ENCODE measurements around the gene SIRPG.

DNA sequence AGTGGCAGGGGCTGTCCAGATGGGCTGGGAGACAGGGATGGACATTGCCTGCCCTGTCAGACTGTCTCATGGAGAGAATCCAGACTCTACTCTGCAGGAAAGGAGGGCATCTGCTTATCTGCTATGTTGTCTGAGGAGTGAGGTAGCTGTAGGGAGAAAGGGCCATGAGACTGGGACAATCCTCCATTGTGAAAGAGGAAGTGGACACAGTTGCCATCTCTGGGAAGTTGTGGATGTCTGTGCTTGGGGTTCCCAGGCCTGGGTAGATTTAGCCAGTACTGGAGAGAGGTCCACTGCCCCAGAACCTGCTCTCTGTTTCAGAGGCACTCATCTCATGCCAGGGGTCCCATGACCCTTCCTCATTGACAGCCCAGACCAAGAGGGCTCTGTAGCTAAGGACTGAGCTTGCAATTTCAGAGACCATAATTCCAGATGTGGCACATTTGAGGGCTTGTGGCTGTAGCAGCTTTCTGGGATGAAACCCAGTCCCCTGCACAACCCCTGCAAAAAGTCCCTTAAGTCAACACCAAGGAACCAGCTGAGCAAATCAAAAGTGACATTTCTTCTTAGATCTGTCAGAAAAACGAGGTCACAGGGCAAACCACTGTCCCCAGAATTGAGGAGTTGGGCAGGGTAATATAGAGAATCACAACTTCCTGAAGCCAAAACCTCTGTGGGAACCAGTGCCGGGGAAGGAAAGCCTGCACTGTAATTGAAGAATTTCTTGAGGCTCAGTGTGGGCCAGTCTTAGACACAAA, 4.1 kb upstream of the SIRPG start:
- TF ChIP-seq EP300 (IDR thresholded peaks at IDR 0.05; ENCODE audit: borderline replicate concordance) (no peak), RAD21 (IDR thresholded peaks at IDR 0.05; ENCODE audit: low read depth) (no peak), NFIC (IDR thresholded peaks at IDR 0.05) (no peak), TEAD4 (IDR thresholded peaks at IDR 0.05) (no peak), TAF1 (IDR thresholded peaks at IDR 0.05; ENCODE audit: low read depth) (no peak), EGR1 (IDR thresholded peaks at IDR 0.05) (no peak), FOXM1 (IDR thresholded peaks at IDR 0.05; ENCODE audit: borderline replicate concordance, low read depth) (no peak), TCF12 (IDR thresholded peaks at IDR 0.05; ENCODE audit: low read depth) (no peak)
- TF ChIP-seq, protein P1, sequence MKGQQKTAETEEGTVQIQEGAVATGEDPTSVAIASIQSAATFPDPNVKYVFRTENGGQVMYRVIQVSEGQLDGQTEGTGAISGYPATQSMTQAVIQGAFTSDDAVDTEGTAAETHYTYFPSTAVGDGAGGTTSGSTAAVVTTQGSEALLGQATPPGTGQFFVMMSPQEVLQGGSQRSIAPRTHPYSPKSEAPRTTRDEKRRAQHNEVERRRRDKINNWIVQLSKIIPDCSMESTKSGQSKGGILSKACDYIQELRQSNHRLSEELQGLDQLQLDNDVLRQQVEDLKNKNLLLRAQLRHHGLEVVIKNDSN (IDR thresholded peaks at IDR 0.05), result no peak
- TF ChIP-seq, protein P2, sequence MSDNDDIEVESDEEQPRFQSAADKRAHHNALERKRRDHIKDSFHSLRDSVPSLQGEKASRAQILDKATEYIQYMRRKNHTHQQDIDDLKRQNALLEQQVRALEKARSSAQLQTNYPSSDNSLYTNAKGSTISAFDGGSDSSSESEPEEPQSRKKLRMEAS (IDR thresholded peaks at IDR 0.05), result no peak
- TF ChIP-seq, protein P3, sequence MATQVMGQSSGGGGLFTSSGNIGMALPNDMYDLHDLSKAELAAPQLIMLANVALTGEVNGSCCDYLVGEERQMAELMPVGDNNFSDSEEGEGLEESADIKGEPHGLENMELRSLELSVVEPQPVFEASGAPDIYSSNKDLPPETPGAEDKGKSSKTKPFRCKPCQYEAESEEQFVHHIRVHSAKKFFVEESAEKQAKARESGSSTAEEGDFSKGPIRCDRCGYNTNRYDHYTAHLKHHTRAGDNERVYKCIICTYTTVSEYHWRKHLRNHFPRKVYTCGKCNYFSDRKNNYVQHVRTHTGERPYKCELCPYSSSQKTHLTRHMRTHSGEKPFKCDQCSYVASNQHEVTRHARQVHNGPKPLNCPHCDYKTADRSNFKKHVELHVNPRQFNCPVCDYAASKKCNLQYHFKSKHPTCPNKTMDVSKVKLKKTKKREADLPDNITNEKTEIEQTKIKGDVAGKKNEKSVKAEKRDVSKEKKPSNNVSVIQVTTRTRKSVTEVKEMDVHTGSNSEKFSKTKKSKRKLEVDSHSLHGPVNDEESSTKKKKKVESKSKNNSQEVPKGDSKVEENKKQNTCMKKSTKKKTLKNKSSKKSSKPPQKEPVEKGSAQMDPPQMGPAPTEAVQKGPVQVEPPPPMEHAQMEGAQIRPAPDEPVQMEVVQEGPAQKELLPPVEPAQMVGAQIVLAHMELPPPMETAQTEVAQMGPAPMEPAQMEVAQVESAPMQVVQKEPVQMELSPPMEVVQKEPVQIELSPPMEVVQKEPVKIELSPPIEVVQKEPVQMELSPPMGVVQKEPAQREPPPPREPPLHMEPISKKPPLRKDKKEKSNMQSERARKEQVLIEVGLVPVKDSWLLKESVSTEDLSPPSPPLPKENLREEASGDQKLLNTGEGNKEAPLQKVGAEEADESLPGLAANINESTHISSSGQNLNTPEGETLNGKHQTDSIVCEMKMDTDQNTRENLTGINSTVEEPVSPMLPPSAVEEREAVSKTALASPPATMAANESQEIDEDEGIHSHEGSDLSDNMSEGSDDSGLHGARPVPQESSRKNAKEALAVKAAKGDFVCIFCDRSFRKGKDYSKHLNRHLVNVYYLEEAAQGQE (IDR thresholded peaks at IDR 0.05; ENCODE audit: low read depth), result no peak
